HepG2 (cell line): Measurements from ENCODE around the gene FAM228B. TPM values are rescaled to one million over a fixed set of nuclear protein-coding genes. Genes with fewer than 3 reads are reported as not detected.

Experiments
- ATAC-seq: fragments of 200-7000 bp; cut with Tn5 transposase; 3 replicates; pipeline ENCODE4 v1.9.1; 2020; ENCODE audit warnings: mild to moderate bottlenecking, moderate library complexity
- BruUV-seq: library from RNA; stranded (reverse); fragments of 400-500 nt; replicated peaks from 2 replicates; lab custom pipeline; 2021; lab: Mats Ljungman, UMichigan
- CTCF ChIA-PET: fragments of 300-600 bp; formaldehyde crosslinking; extraction: SDS; loops from one replicate; lab custom pipeline; 2021; ENCODE audit warnings: low total read pairs, inconsistent platforms, low intra/inter-chr PET ratio; lab: Yijun Ruan, JAX
- POLR2A ChIA-PET: fragments of 350-600 bp; sonication (Branson Sonifier 250); formaldehyde crosslinking; loops from one replicate; lab custom pipeline; 2020; ENCODE audit warnings: antibody characterized with exemption, inconsistent platforms; lab: Yijun Ruan, JAX
- DNase-seq: peaks from one replicate; pipeline ENCODE4 v3.0.0-alpha.2; 2015; ENCODE audit warnings: low spot score
- FAIRE-seq: peaks from 3 replicates; lab custom pipeline; 2011; peaks lifted over from hg19 to GRCh38; lab: Jason Lieb, UNC
- H2AFZ ChIP-seq: one replicate; pipeline ENCODE4 v1.6.1; 2011; ENCODE audit warnings: low read length, inconsistent platforms
- H3K27ac ChIP-seq: fragments of 300-600 bp; 3 replicates; pipeline ENCODE4 v1.8.0; 2011; ENCODE audit warnings: mixed run types, mild to moderate bottlenecking, mixed read lengths, low read length, inconsistent platforms; ENCODE audit not compliant: insufficient read depth; ENCODE audit errors: extremely low read length
- H3K27me3 ChIP-seq, 2 experiments: fragments of 200-600 bp in 1 of 2; 2 replicates in 1 of 2; 3 replicates in 1 of 2; pipeline versions ENCODE4 v1.6.0 to v1.8.0; 2011; ENCODE audit warnings: low read length in 2 of 2, mild to moderate bottlenecking in 2 of 2, moderate library complexity in 2 of 2, inconsistent platforms in 1 of 2; ENCODE audit not compliant: insufficient read depth in 2 of 2, control insufficient read depth in 1 of 2
- H3K36me3 ChIP-seq, 2 experiments: fragments of 200-600 bp in 1 of 2; replicated peaks in 1 of 2; 2 replicates in 1 of 2; 3 replicates in 1 of 2; pipeline versions ENCODE4 v1.5.1 to v1.8.0; 2011; ENCODE audit warnings: low read length in 2 of 2, inconsistent platforms in 1 of 2; ENCODE audit not compliant: insufficient read depth in 2 of 2, control insufficient read depth in 1 of 2
- H3K4me1 ChIP-seq: 2 replicates; pipeline ENCODE4 v1.5.1; 2012; ENCODE audit warnings: low read length, inconsistent platforms; ENCODE audit not compliant: insufficient read depth
- H3K4me2 ChIP-seq: 2 replicates; pipeline ENCODE4 v1.6.0; 2011; ENCODE audit warnings: low read depth, low read length, inconsistent platforms
- H3K4me3 ChIP-seq, 3 experiments: fragments of 200-600 bp in 1 of 3; sonication (generic), shearing (Covaris generic) in 1 of 3; replicated peaks in 1 of 3; 2 replicates each; pipeline ENCODE4 v1.5.1; 2011 to 2016; ENCODE audit warnings: low read length in 3 of 3, inconsistent platforms in 2 of 3, low read depth in 2 of 3, mild to moderate bottlenecking in 2 of 3, control low read depth in 1 of 3, mixed read lengths in 1 of 3; ENCODE audit not compliant: insufficient read depth in 1 of 3
- H3K79me2 ChIP-seq: one replicate; pipeline ENCODE4 v1.6.1; 2011; ENCODE audit warnings: low read length, inconsistent platforms; ENCODE audit not compliant: insufficient read depth
- H3K9ac ChIP-seq: 2 replicates; pipeline ENCODE4 v1.6.0; 2011; ENCODE audit warnings: mild to moderate bottlenecking, low read depth, low read length, inconsistent platforms; ENCODE audit not compliant: insufficient read depth
- H3K9me3 ChIP-seq: 2 replicates; pipeline ENCODE4 v1.5.1; 2012; ENCODE audit warnings: mild to moderate bottlenecking, low read length
- H4K20me1 ChIP-seq: 2 replicates; pipeline ENCODE4 v1.6.0; 2011; ENCODE audit warnings: inconsistent platforms, mild to moderate bottlenecking, low read length, moderate library complexity; ENCODE audit not compliant: insufficient read depth
- ATF5 ChIP-seq: sonication (generic); formaldehyde crosslinking; IDR thresholded peaks from 2 replicates; pipeline ENCODE4 v1.4.0; 2020; ENCODE audit warnings: mild to moderate bottlenecking, low read depth, missing genetic modification reagents
- CBX5 ChIP-seq: sonication (generic); formaldehyde crosslinking; IDR thresholded peaks from 2 replicates; pipeline ENCODE4 v1.4.0; 2020; ENCODE audit warnings: missing genetic modification reagents, borderline replicate concordance
- CREB3 ChIP-seq: sonication (generic); formaldehyde crosslinking; IDR thresholded peaks from 2 replicates; pipeline ENCODE4 v1.5.0; 2020; ENCODE audit warnings: missing genetic modification reagents
- ELF4 ChIP-seq: sonication (generic); formaldehyde crosslinking; IDR thresholded peaks from 2 replicates; pipeline ENCODE4 v1.5.0; 2020; ENCODE audit warnings: missing genetic modification reagents, mild to moderate bottlenecking, moderate library complexity, borderline replicate concordance
- FOXA3 ChIP-seq: IDR thresholded peaks from 2 replicates; pipeline ENCODE4 v1.6.1; 2016; ENCODE audit warnings: missing genetic modification reagents, missing compliant biosample characterization
- KDM2A ChIP-seq: sonication (generic); formaldehyde crosslinking; IDR thresholded peaks from 2 replicates; pipeline ENCODE4 v1.4.0; 2020; ENCODE audit warnings: low read depth, missing genetic modification reagents, borderline replicate concordance
- MIER3 ChIP-seq: IDR thresholded peaks from 2 replicates; pipeline ENCODE4 v1.6.1; 2016; ENCODE audit warnings: missing compliant biosample characterization, borderline replicate concordance
- MXI1 ChIP-seq: IDR thresholded peaks from 3 replicates; pipeline ENCODE4 v1.6.1; 2012; ENCODE audit warnings: low read depth, low read length, inconsistent platforms, borderline replicate concordance
- PHF21A ChIP-seq: sonication (generic); formaldehyde crosslinking; IDR thresholded peaks from 2 replicates; pipeline ENCODE4 v1.5.0; 2020; ENCODE audit warnings: mild to moderate bottlenecking, missing genetic modification reagents
- PHF5A ChIP-seq: IDR thresholded peaks from one replicate; pipeline ENCODE4 v1.6.1; 2018; ENCODE audit warnings: low read depth, missing genetic modification reagents; ENCODE audit not compliant: unreplicated experiment
- RELA ChIP-seq: sonication (generic); formaldehyde crosslinking; IDR thresholded peaks from 2 replicates; pipeline ENCODE4 v1.4.0; 2020; ENCODE audit warnings: missing genetic modification reagents
- TBX3 ChIP-seq: fragments of 450-650 bp; IDR thresholded peaks from 2 replicates; pipeline ENCODE4 v1.6.1; 2017; ENCODE audit warnings: antibody characterized with exemption, mild to moderate bottlenecking, inconsistent platforms, borderline replicate concordance
- ZNF274 ChIP-seq: sonication (generic); formaldehyde crosslinking; IDR thresholded peaks from 2 replicates; pipeline ENCODE4 v1.5.1; 2020; ENCODE audit warnings: mild to moderate bottlenecking, missing genetic modification reagents
- ZNF362 ChIP-seq: sonication (generic); formaldehyde crosslinking; IDR thresholded peaks from 2 replicates; pipeline ENCODE4 v1.4.0; 2020; ENCODE audit warnings: missing genetic modification reagents, mild to moderate bottlenecking, borderline replicate concordance
- ZNF780A ChIP-seq: sonication (generic); formaldehyde crosslinking; IDR thresholded peaks from 2 replicates; pipeline ENCODE4 v1.8.0; 2022; ENCODE audit warnings: mild to moderate bottlenecking, missing genetic modification reagents, moderate library complexity
- ZSCAN25 ChIP-seq: sonication (generic); formaldehyde crosslinking; IDR thresholded peaks from 2 replicates; pipeline ENCODE4 v1.8.0; 2022; ENCODE audit warnings: mild to moderate bottlenecking, missing genetic modification reagents
- ZSCAN29 ChIP-seq: sonication (generic); formaldehyde crosslinking; conservative IDR thresholded peaks from 2 replicates; pipeline ENCODE4 v1.4.0; 2020; ENCODE audit warnings: mild to moderate bottlenecking, missing genetic modification reagents
- WGBS: methylation state at CpG from one replicate; pipeline ENCODE4 v1.1.6; 2017; ENCODE audit warnings: low lambda C conversion rate; 5-methylcytosine and 5-hydroxymethylcytosine counted together
- in situ Hi-C: cut with HindIII; loops from 2 replicates; pipeline ENCODE4 v1.10.0; 2017; ENCODE audit warnings: low pct_unique_long_range_greater_than_20kb; ENCODE audit not compliant: extremely low pct_ligation_motif_present
- intact Hi-C: fragments of 100-400 bp; cut with micrococcal nuclease; formaldehyde crosslinking; loops from one replicate; pipeline ENCODE4 v1.10.0; 2022; ENCODE audit not compliant: unreplicated experiment
- polyA plus RNA-seq, 8 experiments: library from polyadenylated mRNA; depleted of rRNA in 3 of 8; stranded (reverse) in 7 of 8; unstranded in 1 of 8; fragments of >200 nt; fragmentation: Illumina TruSeq in 4 of 8; extraction: Trizol in 4 of 8; gene quantifications; 2 replicates each; pipeline versions ENCODE4 v1.2.1 to v1.2.3, GENCODE V29; 2011 to 2016; ENCODE audit warnings: low read depth in 4 of 8, missing spikeins in 1 of 8, mixed read lengths in 1 of 8; ENCODE audit not compliant: insufficient read depth in 1 of 8
- total RNA-seq, 5 experiments: library from RNA; depleted of rRNA; stranded (reverse); fragments of >200 nt; fragmentation: Illumina TruSeq; extraction: Trizol; gene quantifications; 2 replicates each; pipeline ENCODE4 v1.2.3, GENCODE V29; 2016; ENCODE audit warnings: low read depth in 1 of 5

The FAM228B gene
- total and polyA plus RNA-seq, 2 of the 13 experiments (the other 11 are each of a cell fraction or from before 2014, with no cell fraction given) = 0.79 to 1.1 TPM

- Histone ChIP-seq H3K36me3 (no peaks in the 10 kb centered on the region), H2AFZ (no peak overlapping the region), H3K4me3 (no peak overlapping the region), H4K20me1 (no peaks in the 10 kb centered on the region), H3K79me2 (no peaks in the 10 kb centered on the region), H3K4me1 (peaks cover 9% of the 10 kb centered on the region), H3K27me3 (peaks cover under 1 to 19% of the 10 kb centered on the region in 2 experiments; a peak in 3 of 5 replicates), H3K4me2 (no peak overlapping the region), H3K9ac (no peak overlapping the region), H3K27ac (no peak overlapping the region), H3K9me3 (no peaks in the 10 kb centered on the region)
- DNase-seq (no peak), FAIRE-seq (no peak), ATAC-seq (no peak)
- intact Hi-C loops = no loop called here
- no peak for TF ChIP-seq ZNF362
- no peak for TF ChIP-seq PHF21A
- no peak for TF ChIP-seq RELA (CRISPR knock-in tag)
- TF ChIP-seq ZSCAN25 = no peak
- no peak for TF ChIP-seq MXI1
- TF ChIP-seq PHF5A (CRISPR knock-in tag) = no peak
- no peak for TF ChIP-seq TBX3
- TF ChIP-seq FOXA3 = no peak
- no peak for TF ChIP-seq MIER3 (CRISPR knock-in tag)
- no peak for TF ChIP-seq ZNF274 (CRISPR knock-in tag)
- no peak for TF ChIP-seq ZSCAN29 (CRISPR knock-in tag)
- TF ChIP-seq KDM2A (CRISPR knock-in tag) = no peak
- no peak for TF ChIP-seq ATF5 (CRISPR knock-in tag)
- no peak for TF ChIP-seq CREB3 (CRISPR knock-in tag)
- TF ChIP-seq CBX5 = no peak
- TF ChIP-seq ELF4 (CRISPR knock-in tag) = no peak
- TF ChIP-seq ZNF780A (CRISPR knock-in tag) = no peak
- WGBS = 26% methylated on average over 3 of the region's 3 CpGs
- POLR2A ChIA-PET = interaction anchor here (2.1 kb wide), 1 partner anchor 79 kb away, joined by 11 read pairs; the partner anchor contains the start of gene TP53I3
- in situ Hi-C loops = loop anchor here (10.0 kb wide), 3 partner anchors 78 to 338 kb away; partner anchors contain the start of gene TP53I3
- CTCF ChIA-PET = interaction anchor here (2.0 to 4.9 kb wide), 4 partner anchors 79 to 338 kb away, joined by 10 to 71 read pairs (median 28); partner anchors contain the start of genes SF3B6 and TP53I3
- BruUV-seq = no TSS peak
Measured at GRCh38 chr2:24163186-24163585, 39.9 kb downstream of the FAM228B start.
